Esophagus muscularis mucosa (tissue), 4 donors: ENCODE data around the gene PTGES3.

Source experiments
- CTCF ChIP-seq, 3 experiments: fragments of 200-600 bp in 2 of 3; fragments of 450-650 bp in 1 of 3; sonication (generic) in 2 of 3; IDR thresholded peaks; one replicate each; pipeline ENCODE4 v1.5.1; 2017 to 2019; ENCODE audit warnings: antibody characterized with exemption in 3 of 3, mild to moderate bottlenecking in 2 of 3, moderate library complexity in 1 of 3
- EP300 ChIP-seq: sonication (generic); formaldehyde crosslinking; IDR thresholded peaks from one replicate; pipeline ENCODE4 v1.6.1; 2017; ENCODE audit warnings: antibody characterized with exemption
- POLR2A ChIP-seq: fragments of 450-650 bp; IDR thresholded peaks from one replicate; pipeline ENCODE4 v1.6.1; 2017; ENCODE audit warnings: antibody characterized with exemption, moderate library complexity, mild to moderate bottlenecking, low read depth

- TF ChIP-seq CTCF (IDR thresholded peaks at IDR 0.05) (no peak), EP300 (no peak), POLR2A (no peak)
Observed at GRCh38 chr12:56676851-56677580, 11.1 kb downstream of the PTGES3 start.
